HG03103 (cell line): Measurements from ENCODE around the gene VASN.
"Not testable (repeated sequence)": the region's sequence is repeated elsewhere in the genome, so short reads cannot be mapped to it uniquely, and the experiment has no call there.

Source experiments
- ATAC-seq: cut with Tn5 transposase; IDR thresholded peaks from one replicate; pipeline ENCODE4 v1.9.1; 2021; ENCODE audit warnings: low read depth; ENCODE audit not compliant: unreplicated experiment

The VASN gene

GRCh38 chr16:4336701-4337539, 34.7 kb upstream of the VASN start:
- ATAC-seq = no peak

GRCh38 chr16:4337540-4338088, 34.0 kb upstream of the VASN start:
- ATAC-seq = no peak

GRCh38 chr16:4338125-4338582, 33.5 kb upstream of the VASN start:
- no peak for ATAC-seq

GRCh38 chr16:4338712-4339299, 32.8 kb upstream of the VASN start:
- ATAC-seq = no peak

GRCh38 chr16:4339455-4339854, 32.2 kb upstream of the VASN start:
- no peak for ATAC-seq

GRCh38 chr16:4339909-4340308, 31.7 kb upstream of the VASN start:
- no peak for ATAC-seq

GRCh38 chr16:4340443-4340842, 31.2 kb upstream of the VASN start:
- no peak for ATAC-seq

GRCh38 chr16:4341250-4341649, 30.4 kb upstream of the VASN start:
- no peak for ATAC-seq

GRCh38 chr16:4342866-4343744, 28.5 kb upstream of the VASN start:
- no peak for ATAC-seq

GRCh38 chr16:4344300-4344982, 27.2 kb upstream of the VASN start:
- not testable (repeated sequence) for ATAC-seq

- ATAC-seq = no peak
Observed at GRCh38 chr16:4344983-4345835, 26.4 kb upstream of the VASN start.

- ATAC-seq = no peak
Observed at GRCh38 chr16:4345836-4346781, 25.5 kb upstream of the VASN start.

GRCh38 chr16:4347010-4347409, 24.6 kb upstream of the VASN start:
- no peak for ATAC-seq

- ATAC-seq = no peak
Observed at GRCh38 chr16:4347765-4348509, 23.7 kb upstream of the VASN start.

- no peak for ATAC-seq
Observed at GRCh38 chr16:4349332-4349731, 22.3 kb upstream of the VASN start.

GRCh38 chr16:4350365-4350786, 21.3 kb upstream of the VASN start:
- no peak for ATAC-seq

GRCh38 chr16:4350787-4351659, 20.6 kb upstream of the VASN start, which contains the start of gene PAM16:
TSS of gene PAM16 (minus strand) at chr16:4351321. CDS start at chr16:4351234, 87 bp downstream.
- ATAC-seq = peak; percentile 91
